Dermis blood vessel endothelial cell (primary cell): ENCODE measurements around the gene RTN4RL1. TPM values are rescaled to one million over a fixed set of nuclear protein-coding genes. Genes with fewer than 3 reads are reported as not detected.
"Not testable (repeated sequence)": the region's sequence is repeated elsewhere in the genome, so short reads cannot be mapped to it uniquely, and the experiment has no call there.

Source experiments
- DNase-seq: peaks from one replicate; pipeline ENCODE4 v3.0.0; 2010
- total RNA-seq: library from RNA; depleted of rRNA; stranded (reverse); fragments of >200 nt; gene quantifications from 2 replicates; pipeline ENCODE4 v1.2.3, GENCODE V29; 2014

Gene RTN4RL1
- total RNA-seq, 1 donor from 2014 or later, result 0.51 TPM

DNA sequence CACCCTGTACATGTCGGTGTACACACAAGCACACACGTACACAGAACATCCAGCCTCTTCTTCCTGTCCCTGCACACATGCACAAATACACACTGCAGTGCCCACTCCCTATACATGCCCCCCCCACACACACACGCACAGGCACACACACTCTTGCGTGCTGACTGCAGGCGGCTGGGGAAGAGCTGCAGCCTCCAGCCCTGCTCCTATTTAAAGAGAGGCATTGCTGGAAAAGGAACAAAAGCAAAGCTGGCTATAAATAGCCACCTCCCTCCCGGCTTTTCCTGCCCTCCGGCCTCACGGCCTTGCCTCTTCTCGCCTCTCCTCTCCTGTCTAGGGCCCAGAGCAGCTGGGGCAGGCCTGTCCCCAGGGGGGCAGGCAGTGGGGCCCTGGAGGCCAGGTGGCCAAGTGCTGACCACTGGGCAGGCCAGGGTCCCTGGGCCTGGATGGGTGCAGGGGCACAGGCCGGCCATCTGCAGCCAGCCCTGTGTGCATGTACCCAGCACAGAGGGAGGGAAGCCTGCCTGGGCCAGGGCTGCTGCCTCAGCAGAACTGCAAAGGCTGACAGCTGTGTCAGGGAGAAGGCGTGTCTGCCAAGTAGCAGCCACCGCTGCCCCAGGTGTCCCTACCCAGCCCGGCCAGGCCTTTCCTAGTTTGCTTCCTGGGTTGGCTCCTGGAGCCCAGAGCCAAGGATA lies 25.4 kb downstream of the RTN4RL1 start:
- DNase-seq, result peak; percentile 43

DNA sequence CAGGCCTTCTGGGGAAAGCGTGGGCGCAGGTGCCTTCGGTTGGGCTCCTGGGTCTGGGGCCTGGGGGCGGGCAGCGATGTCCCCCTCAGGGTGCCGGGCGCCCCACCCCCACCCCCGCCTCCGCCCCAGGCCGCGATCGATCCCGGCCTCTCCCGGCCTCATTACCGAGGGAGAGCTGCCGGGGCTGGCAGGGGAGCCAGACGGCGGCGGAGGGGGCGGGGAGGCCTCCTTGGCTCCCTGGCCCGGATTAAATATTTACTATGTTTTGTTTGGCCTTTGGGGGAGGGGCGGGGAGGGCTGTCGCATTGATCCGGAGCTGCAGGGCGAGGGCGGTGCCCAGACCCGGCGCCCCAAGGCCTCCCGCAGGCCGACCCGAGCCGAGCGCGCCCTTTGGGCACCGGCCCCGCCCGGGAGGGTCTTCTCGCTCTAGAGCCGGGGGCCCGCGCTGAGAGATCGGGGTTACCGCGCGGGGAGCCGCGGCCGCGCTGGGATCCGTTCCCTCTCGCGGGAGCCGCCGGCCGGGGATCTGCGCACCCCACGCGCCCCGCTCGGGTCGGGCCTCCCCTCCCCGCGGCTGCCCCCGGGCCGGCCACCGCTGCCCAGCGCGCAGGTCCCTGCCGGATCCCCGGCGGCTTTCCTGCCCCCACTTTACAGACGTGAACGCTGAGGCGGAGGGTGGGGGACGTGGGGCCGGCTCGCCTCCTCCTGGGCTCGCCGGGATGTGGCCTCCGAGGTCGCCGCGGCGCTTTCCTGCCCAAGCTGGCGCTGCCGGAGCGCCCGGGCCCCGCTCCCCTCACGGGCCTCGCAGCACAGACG lies 27.0 kb downstream of the RTN4RL1 start:
- DNase-seq, result peak; percentile 23

DNA sequence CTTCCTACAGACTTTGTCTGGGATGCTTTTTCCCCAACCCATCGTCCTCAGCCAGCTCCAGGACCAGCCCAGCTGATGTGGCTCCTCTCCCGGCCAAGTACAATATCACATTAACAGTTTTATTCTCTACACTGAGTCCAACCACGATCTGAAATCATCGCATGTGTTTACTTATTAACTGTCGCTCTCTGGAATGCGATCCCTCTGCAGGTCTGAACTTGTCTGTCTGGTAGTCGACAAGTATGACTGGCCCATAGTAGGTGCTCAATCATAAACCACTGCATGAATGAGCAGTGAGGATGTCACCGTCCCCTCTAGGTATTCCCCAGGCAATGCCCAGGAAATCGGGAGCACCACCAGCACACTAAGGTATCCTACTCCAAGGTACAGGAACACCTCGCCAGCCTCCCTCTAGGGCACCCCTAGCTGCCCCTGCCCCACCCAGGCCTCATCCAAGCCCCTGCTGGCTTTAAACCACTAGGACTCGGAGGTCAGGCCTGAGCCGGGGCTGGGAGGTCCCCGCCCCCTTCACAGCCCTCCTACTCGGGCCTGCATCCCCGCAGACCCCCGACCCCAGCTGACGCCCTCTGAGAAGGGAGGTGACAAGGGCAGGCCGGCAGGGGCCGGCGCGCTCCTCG lies 27.7 kb downstream of the RTN4RL1 start:
- no peak for DNase-seq

DNA sequence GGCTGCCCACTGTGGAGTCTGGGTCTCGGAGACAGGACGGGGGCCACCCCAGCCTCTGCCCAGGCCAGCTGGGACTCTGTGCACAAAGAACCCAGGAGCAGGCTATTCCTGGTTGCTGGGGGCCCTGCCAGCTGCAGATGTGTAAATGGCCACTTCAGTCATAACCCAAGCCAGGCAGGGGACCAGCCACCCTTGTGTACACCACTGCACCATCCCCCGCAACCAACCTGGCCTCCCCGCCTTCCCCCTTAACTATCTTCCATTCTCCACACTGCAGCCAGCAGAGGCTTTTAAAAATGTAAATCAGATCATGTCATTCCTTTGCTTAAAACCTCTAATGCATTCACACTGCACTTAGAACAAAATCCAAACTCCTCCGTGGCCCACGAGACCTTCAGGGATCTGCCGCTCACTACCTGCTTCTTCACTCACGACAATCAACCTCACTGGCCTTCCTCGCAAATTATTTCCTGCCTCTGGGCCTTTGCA lies 28.3 kb downstream of the RTN4RL1 start:
- no peak for DNase-seq

DNA sequence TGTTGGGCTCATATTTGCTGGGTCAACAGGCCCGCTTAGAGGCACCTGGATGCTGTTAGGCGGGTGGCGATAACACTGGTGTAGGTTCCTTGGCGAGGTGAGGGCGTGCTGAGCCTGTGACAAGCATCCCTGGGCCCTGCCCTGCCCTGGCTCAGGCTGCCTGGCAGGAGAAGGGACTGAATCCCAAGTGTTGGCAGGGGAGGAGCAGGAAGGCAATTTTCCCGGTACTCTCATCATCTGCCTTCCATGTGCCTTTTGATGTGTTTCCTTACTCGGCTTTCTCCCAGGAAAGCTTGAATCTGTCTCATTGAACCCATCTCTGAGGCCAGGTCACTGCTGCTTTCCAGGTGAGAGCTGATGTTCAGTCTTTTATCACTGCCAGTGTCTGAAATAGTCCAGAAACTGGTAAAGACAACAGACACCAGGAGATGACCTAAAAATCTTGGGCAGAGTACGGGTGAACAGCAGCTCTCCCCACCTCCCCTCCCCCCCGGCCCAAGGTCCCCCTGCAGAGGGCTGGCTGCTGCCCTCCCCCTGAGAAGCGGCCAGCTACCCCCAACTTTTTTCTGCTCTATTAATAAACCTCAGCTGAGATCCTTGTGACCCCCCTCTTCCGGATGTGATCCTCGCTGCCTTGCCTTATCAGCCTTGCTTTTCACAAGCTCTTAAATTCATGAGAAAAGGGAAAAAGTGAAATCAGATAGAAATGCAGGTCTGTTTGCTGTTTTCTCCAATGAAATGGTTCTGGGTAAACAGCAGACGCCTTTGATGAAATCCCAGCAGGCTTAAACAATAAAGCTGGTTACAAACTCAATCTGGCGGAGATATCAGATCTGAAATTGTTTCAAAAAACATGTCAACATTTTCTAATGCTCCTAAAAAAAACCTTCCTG lies 29.0 kb downstream of the RTN4RL1 start:
- no peak for DNase-seq

DNA sequence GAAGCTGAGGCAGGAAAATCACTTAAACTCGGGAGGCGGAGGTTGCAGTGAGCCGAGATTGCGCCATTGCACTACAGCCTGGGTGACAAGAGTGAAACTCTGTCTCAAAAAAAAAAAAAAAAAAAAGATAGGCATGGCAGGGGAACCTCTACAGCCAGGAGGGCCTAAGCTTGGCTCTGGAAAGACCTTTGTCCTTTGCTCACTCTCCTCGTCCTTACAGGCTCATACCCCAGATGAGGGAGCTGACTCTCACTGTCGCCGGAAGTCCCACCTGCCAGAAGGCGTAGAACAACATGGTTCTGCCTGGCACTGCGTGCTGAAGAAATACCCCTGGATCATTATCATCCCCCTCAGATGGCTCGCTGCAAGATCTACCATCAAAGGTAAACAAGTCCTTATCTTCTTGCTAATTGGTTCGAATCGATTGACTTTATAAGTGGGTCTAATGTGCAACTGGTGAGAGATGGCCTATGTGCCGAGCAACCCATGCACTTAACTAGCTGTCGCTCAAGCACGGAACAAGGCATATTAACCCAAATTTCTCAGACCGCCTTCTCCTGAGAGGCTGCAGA lies 29.7 kb downstream of the RTN4RL1 start:
- DNase-seq, result no peak

DNA sequence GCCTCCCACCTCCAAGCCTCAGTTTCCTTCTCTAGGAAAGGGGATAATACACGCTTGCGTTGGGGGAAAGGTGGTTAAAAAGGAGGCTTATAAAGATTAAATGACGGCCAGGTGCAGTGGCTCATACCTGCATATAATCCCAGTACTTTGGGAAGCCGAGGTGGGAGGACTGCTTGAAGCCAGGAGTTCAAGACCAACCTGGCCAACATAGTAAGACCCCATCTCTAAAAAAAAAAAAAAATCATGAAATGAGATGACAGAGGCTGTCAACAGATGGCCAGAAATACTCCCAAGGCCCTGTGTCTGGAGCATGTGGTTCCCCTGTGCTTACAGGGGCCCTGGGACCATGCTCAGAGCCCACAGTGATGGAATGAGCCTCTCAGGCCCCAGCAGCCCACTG lies 30.4 kb downstream of the RTN4RL1 start:
- no peak for DNase-seq

DNA sequence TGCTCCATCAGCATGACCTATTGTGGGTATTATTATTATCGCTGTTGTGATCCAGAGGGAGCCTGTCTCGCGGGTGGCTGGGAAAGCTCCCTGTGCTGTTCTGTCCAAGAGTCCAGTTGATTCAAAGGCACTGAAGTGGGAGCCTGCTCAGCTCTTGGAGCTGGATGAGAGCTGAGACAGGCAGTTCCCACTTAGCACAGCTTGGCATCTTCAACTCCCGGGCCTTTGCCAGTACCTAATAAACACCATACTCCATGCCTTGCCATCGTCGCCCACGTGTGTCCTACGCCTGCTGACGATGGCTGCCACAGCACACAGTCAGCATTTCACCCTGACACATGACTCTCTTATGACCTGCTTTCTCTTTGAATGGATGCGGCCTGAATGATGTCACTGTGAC lies 32.6 kb downstream of the RTN4RL1 start:
- no peak for DNase-seq

DNA sequence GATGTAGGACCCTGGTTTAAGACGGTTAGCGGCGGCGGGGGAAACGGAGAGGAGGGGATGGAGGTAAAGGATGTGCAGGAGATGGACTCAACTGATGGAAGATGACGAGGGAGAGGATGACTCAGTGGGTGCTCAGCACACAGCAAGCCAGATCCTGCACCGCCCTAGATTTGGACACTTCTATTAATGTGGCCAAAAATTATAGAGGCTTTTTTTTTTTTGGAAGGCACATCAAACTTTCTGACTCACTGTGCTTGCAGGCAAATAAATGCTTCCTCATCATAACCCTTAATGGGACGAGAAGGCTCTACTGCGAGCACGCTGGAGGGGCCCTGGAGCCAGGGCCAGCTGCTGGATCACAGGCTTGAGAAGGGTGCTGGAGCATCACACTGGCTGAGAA lies 36.0 kb downstream of the RTN4RL1 start:
- no peak for DNase-seq

DNA sequence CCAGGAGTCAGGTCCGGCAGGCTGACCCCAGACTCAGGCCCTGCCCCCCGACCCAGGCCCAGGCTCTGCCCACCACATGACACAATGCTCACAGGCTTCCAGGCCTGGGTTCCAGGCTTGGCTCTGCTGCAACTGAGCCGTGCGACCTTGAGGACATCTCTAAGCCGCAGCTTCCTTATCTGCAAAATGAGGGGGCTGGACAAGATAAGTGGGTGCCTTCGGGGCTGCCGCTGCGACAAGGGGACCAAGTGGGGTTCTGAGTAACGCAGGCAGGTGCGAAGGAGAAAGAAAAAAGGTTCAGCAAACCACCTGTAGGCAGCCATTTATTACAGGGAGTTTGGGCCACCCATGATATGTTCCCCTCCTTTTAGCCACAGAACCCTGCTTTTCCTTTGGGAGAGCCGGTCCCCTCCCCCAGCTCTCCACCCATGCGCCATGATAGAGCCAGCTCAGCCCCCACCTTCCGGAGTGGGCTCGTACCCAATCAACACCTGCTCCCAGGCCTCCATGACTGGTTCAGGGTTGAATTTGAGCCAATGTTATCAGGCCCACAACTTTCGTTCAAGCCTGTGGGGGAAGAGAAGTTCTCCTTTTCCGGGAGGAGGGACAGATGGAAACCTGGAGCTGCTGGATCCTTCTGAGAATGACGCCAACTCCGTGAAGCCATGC lies 38.2 kb downstream of the RTN4RL1 start:
- DNase-seq, result no peak

DNA sequence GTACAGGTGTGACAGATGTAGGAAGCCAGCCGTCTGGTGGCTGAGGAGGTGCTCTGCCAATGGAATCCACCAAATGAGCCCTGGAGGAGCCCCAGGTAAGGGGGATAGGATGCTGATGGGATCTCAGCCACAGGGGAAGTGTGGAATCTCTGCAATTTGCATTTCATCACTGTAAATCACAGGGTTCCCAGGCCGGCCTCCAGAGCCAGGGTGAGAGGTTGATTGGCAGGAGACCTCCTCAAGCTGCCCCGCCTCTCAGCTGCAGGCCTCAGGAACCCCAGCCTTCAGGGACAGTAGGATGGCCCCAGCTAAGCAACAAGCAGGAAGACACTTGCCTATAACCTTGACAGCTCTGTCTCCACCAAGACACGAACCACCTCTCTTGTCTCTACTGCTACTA lies 39.4 kb downstream of the RTN4RL1 start:
- no peak for DNase-seq

DNA sequence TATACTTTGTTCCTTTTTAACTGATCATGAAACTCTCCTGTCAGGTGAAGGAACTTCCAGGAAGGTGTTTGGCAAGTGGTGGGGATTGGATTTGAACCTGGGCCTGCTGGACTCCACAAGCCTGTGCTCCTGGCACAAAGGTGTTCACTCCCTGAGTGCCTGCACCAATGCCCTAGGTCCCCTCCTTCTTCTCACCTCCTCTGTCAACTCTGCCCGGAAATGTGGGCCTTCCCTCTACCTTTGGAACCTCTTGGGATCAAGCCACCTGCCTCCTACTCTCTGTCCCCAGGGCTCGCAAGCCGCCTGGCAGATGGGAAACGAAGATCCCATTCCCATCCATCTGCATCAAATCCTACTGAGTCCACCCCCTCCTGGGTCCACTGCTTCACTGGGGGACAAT lies 40.0 kb downstream of the RTN4RL1 start:
- no peak for DNase-seq

DNA sequence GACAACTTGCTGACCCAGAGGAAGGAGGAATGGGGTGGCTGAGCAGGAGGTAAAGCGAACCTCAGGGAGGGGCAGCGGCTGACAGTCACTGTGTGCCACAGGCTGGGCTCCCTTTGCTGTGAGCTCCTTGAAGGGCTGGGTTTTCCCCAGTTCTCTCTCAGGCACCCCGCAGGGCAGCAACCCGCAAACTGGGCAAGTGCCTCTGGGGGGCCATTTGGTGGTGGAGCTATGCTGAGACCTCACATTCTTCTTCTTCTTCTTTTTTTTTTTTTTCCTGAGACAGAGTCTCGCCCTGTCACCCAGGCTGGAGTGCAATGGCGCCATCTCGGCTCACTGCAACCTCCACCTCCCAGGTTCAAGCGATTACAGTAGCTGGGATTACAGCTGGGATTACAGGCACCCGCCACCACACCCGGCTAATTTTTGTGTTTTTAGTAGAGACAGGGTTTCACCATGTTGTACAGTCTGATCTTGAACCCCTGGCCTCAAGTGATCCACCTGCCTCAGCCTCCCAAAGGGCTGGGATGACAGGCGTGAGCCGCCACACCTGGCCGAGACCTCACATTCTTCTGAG lies 42.3 kb downstream of the RTN4RL1 start:
- DNase-seq, result not testable (repeated sequence)

DNA sequence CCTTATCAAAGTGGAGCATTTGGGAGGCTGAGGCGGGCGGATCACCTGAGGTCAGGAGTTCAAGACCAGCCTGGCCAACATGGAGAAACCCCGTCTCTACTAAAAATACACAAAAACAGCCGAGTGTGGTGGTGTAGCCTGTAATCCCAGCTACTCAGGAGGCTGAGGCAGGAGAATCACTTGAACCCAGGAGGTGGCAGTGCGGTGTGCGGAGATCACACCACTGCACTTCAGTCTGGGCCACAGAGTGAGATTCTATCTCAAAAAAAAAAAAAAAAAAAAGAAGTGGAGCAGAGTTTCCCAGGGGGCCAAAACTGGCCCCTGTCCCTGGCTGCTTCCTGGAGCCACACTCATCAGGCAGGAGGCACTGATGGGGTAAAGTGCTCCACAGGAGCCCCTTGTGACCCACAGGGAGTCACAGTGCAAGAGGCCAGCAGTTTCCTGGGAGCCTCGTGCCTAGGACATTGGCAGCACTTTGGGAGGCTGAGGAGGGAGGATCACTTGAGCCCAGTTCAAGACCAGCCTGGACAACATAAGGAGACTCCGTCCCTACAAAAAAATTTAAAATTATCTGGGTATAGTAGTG lies 44.4 kb downstream of the RTN4RL1 start:
- no peak for DNase-seq

DNA sequence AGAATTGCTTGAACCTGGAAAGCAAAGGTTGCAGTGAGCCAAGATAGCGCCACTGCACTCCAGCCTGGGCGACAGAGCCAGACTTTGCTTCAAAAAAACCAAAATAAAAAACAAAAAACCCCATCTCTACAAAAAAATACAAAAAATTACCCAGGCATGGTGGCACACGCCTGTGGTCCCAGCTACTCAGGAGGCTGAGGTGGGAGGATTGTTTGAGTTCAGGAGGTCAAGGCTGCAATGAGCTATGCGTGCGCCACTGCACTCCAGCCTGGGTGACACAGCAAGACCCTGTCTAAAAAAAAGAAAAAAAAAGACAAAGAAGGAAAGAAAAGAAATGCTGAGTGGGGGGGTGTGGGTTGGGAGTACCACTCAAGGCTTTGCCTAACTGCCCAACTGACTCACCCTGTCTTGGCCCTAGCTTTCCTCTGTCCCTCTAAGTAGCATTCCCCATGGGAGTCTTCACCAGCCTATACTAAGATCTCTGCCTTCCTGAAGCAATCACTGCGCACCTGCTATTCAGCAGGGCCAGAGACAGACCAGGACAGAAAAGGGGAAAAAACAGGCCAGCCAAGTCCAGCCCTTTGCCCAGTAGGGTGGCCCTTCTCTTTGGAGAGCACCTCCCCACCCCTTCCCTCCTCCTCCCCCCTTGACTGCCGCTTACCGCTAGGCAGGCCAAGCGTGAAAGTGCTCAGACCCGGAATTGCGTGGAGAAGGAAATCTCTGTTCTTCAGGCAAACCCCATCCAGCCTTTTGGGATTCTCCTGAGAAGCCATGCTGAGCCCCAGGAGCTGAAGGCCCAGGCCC lies 45.8 kb downstream of the RTN4RL1 start:
- DNase-seq, result no peak

DNA sequence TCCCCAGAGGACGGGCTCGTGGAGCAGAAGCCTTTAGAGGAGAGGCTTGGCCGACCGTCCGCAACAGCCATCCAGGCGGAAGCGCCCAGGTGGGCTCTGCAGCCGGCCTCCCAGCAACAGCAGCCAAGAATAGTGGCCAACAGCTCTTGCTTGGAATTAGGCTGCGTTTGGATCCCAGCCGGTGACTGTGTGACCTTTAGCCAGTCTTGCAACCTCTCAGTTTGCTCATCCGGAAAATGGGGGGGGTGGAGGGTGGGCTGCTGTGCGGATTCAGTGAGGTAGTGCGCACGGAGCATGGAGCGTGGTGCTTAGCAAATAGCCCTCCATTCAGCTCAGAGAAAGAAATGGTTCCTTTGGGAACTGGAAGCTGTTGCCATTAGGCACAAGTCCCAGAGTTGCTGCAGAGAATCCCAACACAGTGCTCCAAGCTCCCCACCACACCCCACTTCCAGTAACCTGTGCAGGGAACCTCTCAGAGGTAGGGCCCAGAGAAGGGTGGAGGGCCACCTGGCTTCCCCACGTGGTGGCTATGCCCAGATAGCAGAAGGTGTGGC lies 46.7 kb downstream of the RTN4RL1 start:
- no peak for DNase-seq

DNA sequence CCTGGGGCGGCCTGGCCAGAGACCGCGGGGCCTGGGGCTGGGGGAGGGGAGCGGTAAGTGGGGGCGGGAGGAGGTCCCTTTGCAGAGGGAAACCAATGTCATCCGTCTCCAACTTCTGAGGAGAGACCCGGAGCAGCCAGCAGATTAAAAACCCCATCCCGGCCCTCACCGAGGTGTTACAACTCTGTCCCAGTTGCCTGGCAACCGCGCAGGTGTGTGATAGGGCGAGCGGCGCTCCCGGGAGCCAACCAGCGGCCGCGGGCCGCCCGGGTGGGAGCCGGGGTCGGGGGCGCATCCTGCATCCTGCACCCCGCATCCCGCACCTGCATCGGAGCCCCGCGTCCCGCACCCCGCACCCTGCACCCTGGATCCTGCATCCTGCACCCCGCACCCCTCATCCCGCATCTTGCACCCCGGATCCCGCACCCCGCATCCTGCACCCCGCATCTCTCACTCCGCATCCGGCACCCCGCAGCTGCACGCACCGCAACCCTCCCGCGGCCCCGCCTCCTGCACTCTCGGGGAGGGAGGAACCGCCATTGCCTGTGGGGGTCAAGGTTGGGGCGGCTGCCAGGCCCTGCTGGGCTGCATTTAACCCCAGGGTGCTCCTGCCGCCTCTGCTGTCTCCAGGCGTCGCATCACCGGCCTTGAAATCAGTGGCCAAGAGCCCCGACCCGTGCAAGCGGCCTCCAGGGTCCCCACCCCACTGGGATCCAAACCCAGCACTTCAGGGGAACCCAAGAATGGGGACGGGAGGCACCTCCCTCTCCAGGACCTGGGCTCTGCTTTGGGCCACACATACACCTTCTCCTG lies 47.3 kb downstream of the RTN4RL1 start:
- DNase-seq, result no peak

DNA sequence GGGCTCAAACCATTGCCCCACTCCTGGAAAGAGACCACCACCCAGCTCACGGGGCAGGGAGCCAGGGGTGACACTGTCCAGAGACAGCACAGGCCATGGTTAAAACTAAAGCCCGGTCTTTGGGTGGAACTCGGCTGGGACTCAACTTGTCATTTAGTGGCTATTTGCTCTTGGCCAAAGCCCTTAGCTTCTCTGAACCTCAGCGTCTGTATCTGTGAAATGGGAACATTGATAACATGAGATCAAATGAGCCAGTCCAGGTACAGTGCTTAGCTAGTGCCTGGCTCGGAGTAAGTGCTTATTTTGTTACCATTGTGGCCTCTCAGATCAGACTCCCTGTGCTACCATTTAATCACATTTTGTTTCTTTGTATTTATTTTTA lies 48.5 kb downstream of the RTN4RL1 start:
- DNase-seq, result no peak
